Esophagus (tissue), 2 donors: Measurements from ENCODE around the gene SRPK1. TPM values are rescaled to one million over a fixed set of nuclear protein-coding genes. Genes with fewer than 3 reads are reported as not detected.

Experiments
- polyA plus RNA-seq, 2 donors: library from polyadenylated mRNA; stranded (reverse); fragments of 200-250 nt; gene quantifications; one replicate each; pipeline ENCODE4 v1.2.3, GENCODE V29; 2013
- donor health status: healthy with polysubstance abuse.
- donor health status: Bipolar disorder and iron deficiency.

The SRPK1 gene
- polyA plus RNA-seq, 2 donors = 15.2 to 20.2 TPM

Other genes starting within 250 kb of the SRPK1 start
- gene FKBP5, start 232.2 kb downstream of the SRPK1 start, polyA plus RNA-seq = 10 to 100 TPM; 32.8 to 45.9 TPM
- under 1 TPM; 0.27 to 0.96 TPM for gene ARMC12, start 184.1 kb downstream of the SRPK1 start, polyA plus RNA-seq
- gene CLPSL2, start 144.5 kb downstream of the SRPK1 start, polyA plus RNA-seq = not detected
- not detected for gene CLPSL1, start 140.1 kb downstream of the SRPK1 start, polyA plus RNA-seq
- 1 to 10 TPM in 1 of 2 donors, under 1 TPM in 1; 0.28 to 1.1 TPM for gene CLPS, start 123.8 kb downstream of the SRPK1 start, polyA plus RNA-seq
- gene LHFPL5, start 115.7 kb downstream of the SRPK1 start, polyA plus RNA-seq = not detected
- gene SLC26A8, start 103.5 kb upstream of the SRPK1 start, polyA plus RNA-seq = under 1 TPM in 1 of 2 donors, not detected in 1; 0.04 TPM
- gene MAPK14, start 106.7 kb upstream of the SRPK1 start, polyA plus RNA-seq = 10 to 100 TPM; 11.3 to 19.1 TPM
- 10 to 100 TPM; 53.3 to 91.8 TPM for gene MAPK13, start 209.4 kb upstream of the SRPK1 start, polyA plus RNA-seq